OCI-LY7 (cell line): ENCODE measurements around the gene PPA1. TPM values are rescaled to one million over a fixed set of nuclear protein-coding genes. Genes with fewer than 3 reads are reported as not detected.

Source experiments
- BruUV-seq: library from RNA; stranded (reverse); fragments of 400-500 nt; replicated peaks from 2 replicates; lab custom pipeline; 2021; lab: Mats Ljungman, UMichigan
- CTCF ChIA-PET: fragments of 300-600 bp; sonication (Branson Sonifier 250); formaldehyde crosslinking; loops from one replicate; lab custom pipeline; 2022; ENCODE audit warnings: antibody characterized with exemption; ENCODE audit not compliant: unreplicated experiment; lab: Charles Lee
- POLR2A ChIA-PET: fragments of 300-600 bp; sonication (Branson Sonifier 250); formaldehyde crosslinking; loops from one replicate; lab custom pipeline; 2022; ENCODE audit warnings: antibody characterized with exemption; lab: Charles Lee
- DNase-seq: peaks from one replicate; pipeline ENCODE4 v3.0.0-alpha.2; 2015; ENCODE audit warnings: low spot score
- H2AFZ ChIP-seq: fragments of 200-600 bp; sonication (generic), shearing (Covaris generic); 2 replicates; pipeline ENCODE4 v1.6.1; 2014; ENCODE audit warnings: mild to moderate bottlenecking, antibody characterized with exemption, low read length, moderate library complexity
- H3K27ac ChIP-seq: fragments of 200-600 bp; sonication (generic); 2 replicates; pipeline ENCODE4 v1.5.1; 2014; ENCODE audit warnings: mixed run types, low read depth, mild to moderate bottlenecking, moderate library complexity, low read length, inconsistent platforms; ENCODE audit not compliant: poor library complexity, severe bottlenecking
- H3K36me3 ChIP-seq: fragments of 200-600 bp; sonication (generic); 2 replicates; pipeline ENCODE4 v1.6.1; 2014; ENCODE audit warnings: mild to moderate bottlenecking, antibody characterized with exemption, low read length, moderate library complexity, mixed read lengths; ENCODE audit not compliant: insufficient read depth
- H3K4me1 ChIP-seq: fragments of 200-600 bp; sonication (generic); 2 replicates; pipeline ENCODE4 v1.5.1; 2014; ENCODE audit warnings: mild to moderate bottlenecking, low read length; ENCODE audit not compliant: insufficient read depth, poor library complexity, severe bottlenecking
- H3K4me2 ChIP-seq: fragments of 200-600 bp; sonication (generic); 2 replicates; pipeline ENCODE4 v1.6.1; 2014; ENCODE audit warnings: mild to moderate bottlenecking, low read length
- H3K4me3 ChIP-seq: fragments of 200-600 bp; sonication (generic); 2 replicates; pipeline ENCODE4 v1.5.1; 2014; ENCODE audit warnings: mild to moderate bottlenecking, low read depth, low read length; ENCODE audit not compliant: poor library complexity, severe bottlenecking
- H3K79me2 ChIP-seq: fragments of 200-600 bp; sonication (generic); 2 replicates; pipeline ENCODE4 v1.6.1; 2016; ENCODE audit warnings: low read depth, mild to moderate bottlenecking, low read length, moderate library complexity, mixed read lengths; ENCODE audit not compliant: insufficient read depth
- H3K9me2 ChIP-seq: fragments of 200-600 bp; sonication (generic); 2 replicates; pipeline ENCODE4 v1.6.1; 2016; ENCODE audit warnings: mild to moderate bottlenecking, low read length, mixed read lengths; ENCODE audit not compliant: insufficient read depth
- H3K9me3 ChIP-seq: fragments of 200-600 bp; sonication (generic); 2 replicates; pipeline ENCODE4 v1.6.1; 2014; ENCODE audit warnings: mild to moderate bottlenecking, mixed run types, low read length, mixed read lengths
- H4K20me1 ChIP-seq: fragments of 200-600 bp; sonication (generic); 2 replicates; pipeline ENCODE4 v1.6.1; 2014; ENCODE audit warnings: mild to moderate bottlenecking, antibody characterized with exemption, low read length, moderate library complexity, mixed read lengths; ENCODE audit not compliant: insufficient read depth
- CTCF ChIP-seq: fragments of 200-600 bp; sonication (generic); conservative IDR thresholded peaks from 2 replicates; pipeline ENCODE4 v1.5.1; 2014; ENCODE audit warnings: mild to moderate bottlenecking, antibody characterized with exemption, low read length, moderate library complexity, mixed read lengths
- EZH2phosphoT487 ChIP-seq: fragments of 200-600 bp; sonication (generic); IDR thresholded peaks from 2 replicates; pipeline ENCODE4 v1.6.1; 2018; ENCODE audit warnings: low read depth, borderline replicate concordance, mild to moderate bottlenecking, mixed run types, antibody characterized with exemption, low read length, moderate library complexity, mixed read lengths
- intact Hi-C: fragments of 100-400 bp; cut with micrococcal nuclease; formaldehyde crosslinking; loops from one replicate; pipeline ENCODE4 v1.10.0; 2022; ENCODE audit not compliant: unreplicated experiment
- total RNA-seq, 2 experiments: library from RNA; depleted of rRNA in 1 of 2; stranded (reverse); fragments of >200 nt in 1 of 2; shearing (Covaris generic) in 1 of 2; gene quantifications; 2 replicates each; pipeline ENCODE4 v1.2.3, GENCODE V29; 2014 to 2022

Gene PPA1
- total RNA-seq, 2 experiments from 2014 or later: 215 to 223 TPM

GRCh38 chr10:70280099-70280498, 46.9 kb upstream of the PPA1 start:
- H3K4me1 ChIP-seq: peaks cover 31% of the 10 kb centered on the region
- TF ChIP-seq EZH2phosphoT487 (no peak), CTCF (no peak)
- no peaks in the 10 kb centered on the region for H3K9me2 ChIP-seq
- peaks cover 6% of the 10 kb centered on the region; the same call in 1 of the 2 replicates for H3K9me3 ChIP-seq
- no peaks in the 10 kb centered on the region for H4K20me1 ChIP-seq
- no peak overlapping the region for H3K27ac ChIP-seq
- intact Hi-C loops: no loop called here
- H3K4me2 ChIP-seq: no peak overlapping the region
- H3K4me3 ChIP-seq: no peak overlapping the region
- no peak for DNase-seq
- no peaks in the 10 kb centered on the region for H3K79me2 ChIP-seq
- H3K36me3 ChIP-seq: no peaks in the 10 kb centered on the region
- H2AFZ ChIP-seq: no peak overlapping the region
- no TSS peak for BruUV-seq
- ChIA-PET CTCF (no interaction called here), POLR2A (interaction anchor here (1.0 to 1.1 kb wide), 2 partner anchors 15 to 123 kb away, joined by 4 to 5 read pairs; partner anchors contain the start of gene EIF4EBP2)

GRCh38 chr10:70277396-70278030, 44.3 kb upstream of the PPA1 start:
- Histone ChIP-seq H3K27ac (no peak overlapping the region), H2AFZ (peak overlapping the region; percentile 56; the same call in 1 of the 2 replicates), H3K79me2 (no peaks in the 10 kb centered on the region), H3K4me3 (no peak overlapping the region), H4K20me1 (no peaks in the 10 kb centered on the region), H3K4me2 (0 out of 2 replicates have a peak overlapping the region, but pooled peaks have one; percentile 23), H3K9me2 (no peaks in the 10 kb centered on the region), H3K4me1 (peaks cover 43% of the 10 kb centered on the region), H3K36me3 (no peaks in the 10 kb centered on the region), H3K9me3 (peaks cover 6% of the 10 kb centered on the region; the same call in 1 of the 2 replicates)
- intact Hi-C loops: no loop called here
- no peak for TF ChIP-seq CTCF
- TF ChIP-seq EZH2phosphoT487: no peak
- POLR2A ChIA-PET: interaction anchor here (0.7 to 1.3 kb wide), 3 partner anchors 10 to 18 kb away, joined by 3 to 4 read pairs (median 3); no protein-coding TSS in a partner anchor
- no TSS peak for BruUV-seq
- DNase-seq: no peak
- CTCF ChIA-PET: interaction anchor here (0.6 to 0.9 kb wide), 2 partner anchors 56 to 86 kb away, joined by 3 to 4 read pairs; no protein-coding TSS in a partner anchor

- Histone ChIP-seq H4K20me1 (no peaks in the 10 kb centered on the region), H3K36me3 (no peaks in the 10 kb centered on the region), H3K79me2 (no peaks in the 10 kb centered on the region), H3K9me3 (peaks cover 6% of the 10 kb centered on the region; the same call in 1 of the 2 replicates), H3K4me2 (no peak overlapping the region), H3K4me1 (peaks cover 42% of the 10 kb centered on the region), H3K27ac (no peak overlapping the region), H2AFZ (no peak overlapping the region), H3K9me2 (no peaks in the 10 kb centered on the region), H3K4me3 (no peak overlapping the region)
- ChIA-PET CTCF (no interaction called here), POLR2A (no interaction called here)
- BruUV-seq: no TSS peak
- intact Hi-C loops: loop anchor here (5.0 kb wide), 1 partner anchor 43 kb away; no protein-coding TSS in a partner anchor
- TF ChIP-seq CTCF: no peak
- TF ChIP-seq EZH2phosphoT487: no peak
- no peak for DNase-seq
Observed at GRCh38 chr10:70274643-70275042, 41.4 kb upstream of the PPA1 start.
